Gastroesophageal sphincter (tissue), 4 donors: ENCODE results near the gene PHLDA2. TPM values are rescaled to one million over a fixed set of nuclear protein-coding genes. Genes with fewer than 3 reads are reported as not detected.

ENCODE experiments used
- ATAC-seq: fragments of 150-250 bp; one replicate; pipeline ENCODE4 v1.9.1; 2016; ENCODE audit warnings: mild to moderate bottlenecking, moderate library complexity
- H3K27ac ChIP-seq, 4 donors: fragments of 200-600 bp; sonication (generic) in 3 of 4; 1 replicate in 3 of 4; 2 replicates in 1 of 4; pipeline ENCODE4 v1.5.1; 2016 to 2019
- H3K27me3 ChIP-seq: fragments of 200-600 bp; sonication (generic); one replicate; pipeline ENCODE4 v1.5.1; 2019
- H3K36me3 ChIP-seq, 2 donors: fragments of 200-600 bp; sonication (generic); one replicate each; pipeline ENCODE4 v1.5.1; 2019; ENCODE audit warnings: control low read depth in 1 of 2
- H3K4me1 ChIP-seq, 3 donors: fragments of 200-600 bp; sonication (generic); 1 replicate in 2 of 3; 2 replicates in 1 of 3; pipeline ENCODE4 v1.5.1; 2016 to 2019; ENCODE audit warnings: control low read depth in 2 of 3
- H3K4me3 ChIP-seq, 2 donors: fragments of 200-600 bp; sonication (generic); one replicate each; pipeline ENCODE4 v1.5.1; 2019; ENCODE audit warnings: mild to moderate bottlenecking in 1 of 2, moderate library complexity in 1 of 2
- H3K9me3 ChIP-seq, 3 donors: fragments of 200-600 bp; sonication (generic); one replicate each; pipeline ENCODE4 v1.5.1; 2017 to 2019; ENCODE audit warnings: control low read depth in 2 of 3
- EP300 ChIP-seq: sonication (generic); formaldehyde crosslinking; IDR thresholded peaks from one replicate; pipeline ENCODE4 v1.6.1; 2017; ENCODE audit warnings: antibody characterized with exemption, mild to moderate bottlenecking
- POLR2A ChIP-seq, 2 donors: fragments of 450-650 bp; IDR thresholded peaks; one replicate each; pipeline ENCODE4 v1.6.1; 2017; ENCODE audit warnings: antibody characterized with exemption in 2 of 2, mild to moderate bottlenecking in 2 of 2, moderate library complexity in 1 of 2
- POLR2AphosphoS5 ChIP-seq: sonication (generic); formaldehyde crosslinking; IDR thresholded peaks from one replicate; pipeline ENCODE4 v1.6.1; 2017; ENCODE audit warnings: antibody characterized with exemption
- WGBS, 2 donors: methylation state at CpG; one replicate each; pipeline ENCODE4 v1.1.5; 2018; ENCODE audit warnings: low coverage in 1 of 2; 5-methylcytosine and 5-hydroxymethylcytosine counted together
- total RNA-seq, 4 donors: library from RNA; depleted of rRNA; stranded (reverse); fragments of >200 nt; gene quantifications; one replicate each; pipeline ENCODE4 v1.1.0, GENCODE V29; 2016
- TF ChIP-seq, protein P1 (sequence below), 4 experiments: fragments of 200-600 bp in 2 of 4; fragments of 450-650 bp in 2 of 4; sonication (generic) in 1 of 4; IDR thresholded peaks; one replicate each; pipeline ENCODE4 v1.5.1; 2017 to 2019; ENCODE audit warnings: antibody characterized with exemption in 4 of 4, mild to moderate bottlenecking in 2 of 4, moderate library complexity in 2 of 4

PHLDA2 gene
- 1 to 10 TPM in 2 of 4 donors, under 1 TPM in 1, not detected in 1; 0.82 to 5.0 (median 1.9) TPM for total RNA-seq

GRCh38 chr11:2928605-2929530, at the start of gene PHLDA2:
Gene PHLDA2, minus strand, starts transcription at chr11:2929420. Its CDS starts 56 bp downstream, at chr11:2929364.
- no peaks in the 10 kb centered on the region for H3K36me3 ChIP-seq
- H3K4me1 ChIP-seq: peaks cover 0 to 32% (median 13%) of the 10 kb centered on the region in 3 donors
- peak; percentile 41 for ATAC-seq
- peaks cover 60% of the 10 kb centered on the region for H3K27me3 ChIP-seq
- TF ChIP-seq POLR2AphosphoS5: peak; percentile 14
- no peak for TF ChIP-seq EP300
- TF ChIP-seq POLR2A (IDR thresholded peaks at IDR 0.05): peak in 1 of 2 donors; percentile 29
- TF ChIP-seq, protein P1, sequence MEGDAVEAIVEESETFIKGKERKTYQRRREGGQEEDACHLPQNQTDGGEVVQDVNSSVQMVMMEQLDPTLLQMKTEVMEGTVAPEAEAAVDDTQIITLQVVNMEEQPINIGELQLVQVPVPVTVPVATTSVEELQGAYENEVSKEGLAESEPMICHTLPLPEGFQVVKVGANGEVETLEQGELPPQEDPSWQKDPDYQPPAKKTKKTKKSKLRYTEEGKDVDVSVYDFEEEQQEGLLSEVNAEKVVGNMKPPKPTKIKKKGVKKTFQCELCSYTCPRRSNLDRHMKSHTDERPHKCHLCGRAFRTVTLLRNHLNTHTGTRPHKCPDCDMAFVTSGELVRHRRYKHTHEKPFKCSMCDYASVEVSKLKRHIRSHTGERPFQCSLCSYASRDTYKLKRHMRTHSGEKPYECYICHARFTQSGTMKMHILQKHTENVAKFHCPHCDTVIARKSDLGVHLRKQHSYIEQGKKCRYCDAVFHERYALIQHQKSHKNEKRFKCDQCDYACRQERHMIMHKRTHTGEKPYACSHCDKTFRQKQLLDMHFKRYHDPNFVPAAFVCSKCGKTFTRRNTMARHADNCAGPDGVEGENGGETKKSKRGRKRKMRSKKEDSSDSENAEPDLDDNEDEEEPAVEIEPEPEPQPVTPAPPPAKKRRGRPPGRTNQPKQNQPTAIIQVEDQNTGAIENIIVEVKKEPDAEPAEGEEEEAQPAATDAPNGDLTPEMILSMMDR (IDR thresholded peaks at IDR 0.05): peak in 2 of 4 experiments; percentile 4 to 14
- H3K9me3 ChIP-seq: no peaks in the 10 kb centered on the region
- H3K4me3 ChIP-seq: peak within 1 kb of the TSS; percentile 34 to 60
- peak within 1 kb of the TSS in 3 of 4 donors; percentile 32 to 54 (median 47) for H3K27ac ChIP-seq
- 0 to 2% methylated on average over 9 to 11 of the region's 113 CpGs for WGBS, 2 donors

DNA sequence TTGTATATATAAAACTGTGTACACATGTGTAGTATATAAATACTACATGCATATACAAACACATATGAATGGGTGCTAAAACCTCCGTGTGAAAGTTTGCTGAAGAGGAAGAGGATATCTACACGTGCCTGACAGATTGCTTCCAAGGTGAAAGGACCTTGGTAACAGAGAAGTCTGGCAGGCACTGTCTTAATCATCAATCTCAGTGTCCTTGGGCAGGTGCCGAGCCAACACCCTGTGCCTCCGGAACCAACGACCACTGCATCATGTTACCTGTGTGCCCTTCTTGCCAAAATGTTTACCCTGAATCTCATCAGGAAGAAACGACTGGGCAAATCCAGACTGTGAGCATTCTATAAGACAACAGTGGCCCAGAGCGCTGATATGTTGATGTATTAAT, 47.9 kb upstream of the PHLDA2 start:
- no peak for TF ChIP-seq POLR2AphosphoS5
- no peak for TF ChIP-seq EP300
- TF ChIP-seq, protein P1 (IDR thresholded peaks at IDR 0.05): no peak
- no peak for TF ChIP-seq POLR2A (IDR thresholded peaks at IDR 0.05)
- H3K36me3 ChIP-seq: peaks cover 4 to 74% of the 10 kb centered on the region in 2 donors
- no peaks in the 10 kb centered on the region for H3K9me3 ChIP-seq
- peaks cover 0 to 10% (median 4%) of the 10 kb centered on the region in 3 donors for H3K4me1 ChIP-seq
- H3K4me3 ChIP-seq: no peak overlapping the region
- no peak overlapping the region for H3K27ac ChIP-seq
- WGBS, 2 donors: 64 to 70% methylated on average over 6 to 7 of the region's 7 CpGs
- no peaks in the 10 kb centered on the region for H3K27me3 ChIP-seq
- ATAC-seq: no peak

- no peak for ATAC-seq
- H3K9me3 ChIP-seq: no peaks in the 10 kb centered on the region
- 83 to 88% methylated on average over 6 of the region's 6 CpGs for WGBS, 2 donors
- peaks cover 4 to 81% of the 10 kb centered on the region in 2 donors for H3K36me3 ChIP-seq
- H3K27ac ChIP-seq: no peak overlapping the region
- H3K4me3 ChIP-seq: no peak overlapping the region
- H3K4me1 ChIP-seq: peaks cover 0 to 4% (median 0%) of the 10 kb centered on the region in 3 donors
- TF ChIP-seq POLR2A (IDR thresholded peaks at IDR 0.05): no peak
- TF ChIP-seq, protein P1 (IDR thresholded peaks at IDR 0.05): no peak
- no peak for TF ChIP-seq POLR2AphosphoS5
- no peaks in the 10 kb centered on the region for H3K27me3 ChIP-seq
These were observed 47.3 kb upstream of the PHLDA2 start for GRCh38 chr11:2976294-2977063.

- H3K9me3 ChIP-seq: no peaks in the 10 kb centered on the region
- no peaks in the 10 kb centered on the region for H3K27me3 ChIP-seq
- no peak for ATAC-seq
- peaks cover 4 to 90% of the 10 kb centered on the region in 2 donors for H3K36me3 ChIP-seq
- WGBS, 2 donors: 78 to 81% methylated on average over 3 to 4 of the region's 4 CpGs
- no peaks in the 10 kb centered on the region for H3K4me1 ChIP-seq
- no peak overlapping the region for H3K27ac ChIP-seq
- TF ChIP-seq POLR2A (IDR thresholded peaks at IDR 0.05): no peak
- TF ChIP-seq, protein P1 (IDR thresholded peaks at IDR 0.05): peak in 2 of 4 experiments; percentile 22 to 24
- no peak for TF ChIP-seq POLR2AphosphoS5
- TF ChIP-seq EP300: no peak
- no peak overlapping the region for H3K4me3 ChIP-seq
These were observed 46.4 kb upstream of the PHLDA2 start for GRCh38 chr11:2975594-2975993.
